HepG2 (cell line): Measurements from ENCODE around the gene ERICH3. TPM values are rescaled to one million over a fixed set of nuclear protein-coding genes. Genes with fewer than 3 reads are reported as not detected.

Experiments
- ATAC-seq: fragments of 200-7000 bp; cut with Tn5 transposase; 3 replicates; pipeline ENCODE4 v1.9.1; 2020; ENCODE audit warnings: mild to moderate bottlenecking, moderate library complexity
- BruUV-seq: library from RNA; stranded (reverse); fragments of 400-500 nt; replicated peaks from 2 replicates; lab custom pipeline; 2021; lab: Mats Ljungman, UMichigan
- CTCF ChIA-PET: fragments of 300-600 bp; formaldehyde crosslinking; extraction: SDS; loops from one replicate; lab custom pipeline; 2021; ENCODE audit warnings: low total read pairs, inconsistent platforms, low intra/inter-chr PET ratio; lab: Yijun Ruan, JAX
- POLR2A ChIA-PET: fragments of 350-600 bp; sonication (Branson Sonifier 250); formaldehyde crosslinking; loops from one replicate; lab custom pipeline; 2020; ENCODE audit warnings: antibody characterized with exemption, inconsistent platforms; lab: Yijun Ruan, JAX
- DNase-seq: peaks from one replicate; pipeline ENCODE4 v3.0.0-alpha.2; 2015; ENCODE audit warnings: low spot score
- FAIRE-seq: peaks from 3 replicates; lab custom pipeline; 2011; peaks lifted over from hg19 to GRCh38; lab: Jason Lieb, UNC
- H2AFZ ChIP-seq: one replicate; pipeline ENCODE4 v1.6.1; 2011; ENCODE audit warnings: low read length, inconsistent platforms
- H3K27ac ChIP-seq: fragments of 300-600 bp; 3 replicates; pipeline ENCODE4 v1.8.0; 2011; ENCODE audit warnings: mixed run types, mild to moderate bottlenecking, mixed read lengths, low read length, inconsistent platforms; ENCODE audit not compliant: insufficient read depth; ENCODE audit errors: extremely low read length
- H3K27me3 ChIP-seq, 2 experiments: fragments of 200-600 bp in 1 of 2; 2 replicates in 1 of 2; 3 replicates in 1 of 2; pipeline versions ENCODE4 v1.6.0 to v1.8.0; 2011; ENCODE audit warnings: low read length in 2 of 2, mild to moderate bottlenecking in 2 of 2, moderate library complexity in 2 of 2, inconsistent platforms in 1 of 2; ENCODE audit not compliant: insufficient read depth in 2 of 2, control insufficient read depth in 1 of 2
- H3K36me3 ChIP-seq, 2 experiments: fragments of 200-600 bp in 1 of 2; replicated peaks in 1 of 2; 2 replicates in 1 of 2; 3 replicates in 1 of 2; pipeline versions ENCODE4 v1.5.1 to v1.8.0; 2011; ENCODE audit warnings: low read length in 2 of 2, inconsistent platforms in 1 of 2; ENCODE audit not compliant: insufficient read depth in 2 of 2, control insufficient read depth in 1 of 2
- H3K4me1 ChIP-seq: 2 replicates; pipeline ENCODE4 v1.5.1; 2012; ENCODE audit warnings: low read length, inconsistent platforms; ENCODE audit not compliant: insufficient read depth
- H3K4me2 ChIP-seq: 2 replicates; pipeline ENCODE4 v1.6.0; 2011; ENCODE audit warnings: low read depth, low read length, inconsistent platforms
- H3K4me3 ChIP-seq, 3 experiments: fragments of 200-600 bp in 1 of 3; sonication (generic), shearing (Covaris generic) in 1 of 3; replicated peaks in 1 of 3; 2 replicates each; pipeline ENCODE4 v1.5.1; 2011 to 2016; ENCODE audit warnings: low read length in 3 of 3, inconsistent platforms in 2 of 3, low read depth in 2 of 3, mild to moderate bottlenecking in 2 of 3, control low read depth in 1 of 3, mixed read lengths in 1 of 3; ENCODE audit not compliant: insufficient read depth in 1 of 3
- H3K79me2 ChIP-seq: one replicate; pipeline ENCODE4 v1.6.1; 2011; ENCODE audit warnings: low read length, inconsistent platforms; ENCODE audit not compliant: insufficient read depth
- H3K9ac ChIP-seq: 2 replicates; pipeline ENCODE4 v1.6.0; 2011; ENCODE audit warnings: mild to moderate bottlenecking, low read depth, low read length, inconsistent platforms; ENCODE audit not compliant: insufficient read depth
- H3K9me3 ChIP-seq: 2 replicates; pipeline ENCODE4 v1.5.1; 2012; ENCODE audit warnings: mild to moderate bottlenecking, low read length
- H4K20me1 ChIP-seq: 2 replicates; pipeline ENCODE4 v1.6.0; 2011; ENCODE audit warnings: inconsistent platforms, mild to moderate bottlenecking, low read length, moderate library complexity; ENCODE audit not compliant: insufficient read depth
- ATAD3A ChIP-seq: sonication (generic); formaldehyde crosslinking; IDR thresholded peaks from 2 replicates; pipeline ENCODE4 v1.4.0; 2020; ENCODE audit warnings: missing genetic modification reagents
- KAT2B ChIP-seq: fragments of 150-350 bp; IDR thresholded peaks from 2 replicates; pipeline ENCODE4 v1.6.1; 2014; ENCODE audit warnings: low read depth, low read length, borderline replicate concordance
- MIXL1 ChIP-seq: IDR thresholded peaks from 2 replicates; pipeline ENCODE4 v1.6.1; 2016
- MXI1 ChIP-seq: IDR thresholded peaks from 3 replicates; pipeline ENCODE4 v1.6.1; 2012; ENCODE audit warnings: low read depth, low read length, inconsistent platforms, borderline replicate concordance
- ZBTB8A ChIP-seq: sonication (generic); formaldehyde crosslinking; IDR thresholded peaks from 2 replicates; pipeline ENCODE4 v1.4.0; 2020; ENCODE audit warnings: mild to moderate bottlenecking, low read depth, missing genetic modification reagents, borderline replicate concordance
- ZNF10 ChIP-seq: sonication (generic); formaldehyde crosslinking; IDR thresholded peaks from 2 replicates; pipeline ENCODE4 v1.4.0; 2020; ENCODE audit warnings: mild to moderate bottlenecking, low read depth, missing genetic modification reagents, borderline replicate concordance
- ZNF138 ChIP-seq: sonication (generic); formaldehyde crosslinking; IDR thresholded peaks from 2 replicates; pipeline ENCODE4 v1.5.0; 2020; ENCODE audit warnings: mild to moderate bottlenecking, low read depth, missing genetic modification reagents
- ZNF496 ChIP-seq: sonication (generic); formaldehyde crosslinking; IDR thresholded peaks from 2 replicates; pipeline ENCODE4 v1.8.1; 2023; ENCODE audit warnings: mild to moderate bottlenecking, moderate library complexity, missing genetic modification reagents; ENCODE audit not compliant: insufficient replicate concordance
- ZNF543 ChIP-seq: sonication (generic); formaldehyde crosslinking; IDR thresholded peaks from 2 replicates; pipeline ENCODE4 v1.4.0; 2020; ENCODE audit warnings: mild to moderate bottlenecking, missing genetic modification reagents
- WGBS: methylation state at CpG from one replicate; pipeline ENCODE4 v1.1.6; 2017; ENCODE audit warnings: low lambda C conversion rate; 5-methylcytosine and 5-hydroxymethylcytosine counted together
- in situ Hi-C: cut with HindIII; loops from 2 replicates; pipeline ENCODE4 v1.10.0; 2017; ENCODE audit warnings: low pct_unique_long_range_greater_than_20kb; ENCODE audit not compliant: extremely low pct_ligation_motif_present
- intact Hi-C: fragments of 100-400 bp; cut with micrococcal nuclease; formaldehyde crosslinking; loops from one replicate; pipeline ENCODE4 v1.10.0; 2022; ENCODE audit not compliant: unreplicated experiment
- polyA plus RNA-seq, 8 experiments: library from polyadenylated mRNA; depleted of rRNA in 3 of 8; stranded (reverse) in 7 of 8; unstranded in 1 of 8; fragments of >200 nt; fragmentation: Illumina TruSeq in 4 of 8; extraction: Trizol in 4 of 8; gene quantifications; 2 replicates each; pipeline versions ENCODE4 v1.2.1 to v1.2.3, GENCODE V29; 2011 to 2016; ENCODE audit warnings: low read depth in 4 of 8, missing spikeins in 1 of 8, mixed read lengths in 1 of 8; ENCODE audit not compliant: insufficient read depth in 1 of 8
- total RNA-seq, 5 experiments: library from RNA; depleted of rRNA; stranded (reverse); fragments of >200 nt; fragmentation: Illumina TruSeq; extraction: Trizol; gene quantifications; 2 replicates each; pipeline ENCODE4 v1.2.3, GENCODE V29; 2016; ENCODE audit warnings: low read depth in 1 of 5
- TF ChIP-seq, protein P1 (sequence below): IDR thresholded peaks from 2 replicates; pipeline ENCODE4 v1.6.1; 2018; ENCODE audit warnings: missing genetic modification reagents
- TF ChIP-seq, protein P2 (sequence below): sonication (generic); formaldehyde crosslinking; IDR thresholded peaks from 2 replicates; pipeline ENCODE4 v1.8.0; 2022; ENCODE audit warnings: missing genetic modification reagents, mild to moderate bottlenecking, inconsistent platforms, borderline replicate concordance

ERICH3 gene
- total and polyA plus RNA-seq, 2 of the 13 experiments (the other 11 are each of a cell fraction or from before 2014, with no cell fraction given) = 0.03 TPM; not detected in 1

- ChIA-PET POLR2A (no interaction called here), CTCF (no interaction called here)
- H2AFZ ChIP-seq = no peak overlapping the region
- no peak for ATAC-seq
- no peaks in the 10 kb centered on the region for H3K79me2 ChIP-seq
- H3K9me3 ChIP-seq = no peaks in the 10 kb centered on the region
- H3K9ac ChIP-seq = no peak overlapping the region
- no peaks in the 10 kb centered on the region for H3K27me3 ChIP-seq
- H3K27ac ChIP-seq = no peak overlapping the region
- no peak for DNase-seq
- no peak overlapping the region for H3K4me3 ChIP-seq
- FAIRE-seq = no peak
- TF ChIP-seq ATAD3A (CRISPR knock-in tag) = no peak
- TF ChIP-seq, protein P1, sequence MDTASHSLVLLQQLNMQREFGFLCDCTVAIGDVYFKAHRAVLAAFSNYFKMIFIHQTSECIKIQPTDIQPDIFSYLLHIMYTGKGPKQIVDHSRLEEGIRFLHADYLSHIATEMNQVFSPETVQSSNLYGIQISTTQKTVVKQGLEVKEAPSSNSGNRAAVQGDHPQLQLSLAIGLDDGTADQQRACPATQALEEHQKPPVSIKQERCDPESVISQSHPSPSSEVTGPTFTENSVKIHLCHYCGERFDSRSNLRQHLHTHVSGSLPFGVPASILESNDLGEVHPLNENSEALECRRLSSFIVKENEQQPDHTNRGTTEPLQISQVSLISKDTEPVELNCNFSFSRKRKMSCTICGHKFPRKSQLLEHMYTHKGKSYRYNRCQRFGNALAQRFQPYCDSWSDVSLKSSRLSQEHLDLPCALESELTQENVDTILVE (CRISPR knock-in tag) = no peak
- no peak for TF ChIP-seq ZNF496 (CRISPR knock-in tag)
- no peak for TF ChIP-seq KAT2B
- no peak for TF ChIP-seq MXI1
- no peak for TF ChIP-seq ZNF138 (CRISPR knock-in tag)
- TF ChIP-seq ZNF10 (CRISPR knock-in tag) = no peak
- no peak for TF ChIP-seq ZNF543
- TF ChIP-seq MIXL1 (CRISPR knock-in tag) = no peak
- TF ChIP-seq ZBTB8A (CRISPR knock-in tag) = no peak
- TF ChIP-seq, protein P2, sequence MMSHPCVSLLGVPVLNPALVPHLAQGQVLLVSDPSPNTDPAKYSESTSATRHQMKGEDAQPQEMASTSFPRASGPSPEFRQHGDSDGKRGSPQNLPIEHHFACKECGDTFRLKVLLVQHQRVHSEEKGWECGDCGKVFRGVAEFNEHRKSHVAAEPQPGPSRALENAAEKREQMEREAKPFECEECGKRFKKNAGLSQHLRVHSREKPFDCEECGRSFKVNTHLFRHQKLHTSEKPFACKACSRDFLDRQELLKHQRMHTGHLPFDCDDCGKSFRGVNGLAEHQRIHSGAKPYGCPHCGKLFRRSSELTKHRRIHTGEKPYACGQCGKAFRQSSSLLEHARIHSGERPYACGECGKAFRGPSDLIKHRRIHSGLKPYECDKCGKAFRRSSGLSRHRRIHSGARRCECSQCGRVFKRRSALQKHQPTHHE (CRISPR knock-in tag) = no peak
- no TSS peak for BruUV-seq
- no peak overlapping the region for H3K4me2 ChIP-seq
- 4% methylated on average over 3 of the region's 3 CpGs for WGBS
- no peaks in the 10 kb centered on the region for H3K4me1 ChIP-seq
- intact Hi-C loops (no loop called here), in situ Hi-C loops (no loop called here)
- no peaks in the 10 kb centered on the region for H4K20me1 ChIP-seq
- no peaks in the 10 kb centered on the region for H3K36me3 ChIP-seq
These were observed 94.2 kb downstream of the ERICH3 start for GRCh38 chr1:74579425-74579824.
